Epithelial cell of esophagus (primary cell): ENCODE data around the gene NTNG1.

Experiments
- DNase-seq: peaks from one replicate; pipeline ENCODE4 v3.0.0; 2010; ENCODE audit warnings: low read depth
- H3K4me3 ChIP-seq: 2 replicates; pipeline ENCODE4 v1.5.1; 2011; ENCODE audit warnings: mild to moderate bottlenecking, low read length, control low read depth
- TF ChIP-seq, protein P1 (sequence below): IDR thresholded peaks from 2 replicates; pipeline ENCODE4 v1.5.1; 2011; ENCODE audit warnings: low read depth, mild to moderate bottlenecking, low read length, control low read depth, inconsistent platforms; ENCODE audit not compliant: insufficient read depth; ENCODE audit errors: missing control alignments

The NTNG1 gene

GRCh38 chr1:107491582-107491981, 350.7 kb downstream of the NTNG1 start:
- TF ChIP-seq, protein P1, sequence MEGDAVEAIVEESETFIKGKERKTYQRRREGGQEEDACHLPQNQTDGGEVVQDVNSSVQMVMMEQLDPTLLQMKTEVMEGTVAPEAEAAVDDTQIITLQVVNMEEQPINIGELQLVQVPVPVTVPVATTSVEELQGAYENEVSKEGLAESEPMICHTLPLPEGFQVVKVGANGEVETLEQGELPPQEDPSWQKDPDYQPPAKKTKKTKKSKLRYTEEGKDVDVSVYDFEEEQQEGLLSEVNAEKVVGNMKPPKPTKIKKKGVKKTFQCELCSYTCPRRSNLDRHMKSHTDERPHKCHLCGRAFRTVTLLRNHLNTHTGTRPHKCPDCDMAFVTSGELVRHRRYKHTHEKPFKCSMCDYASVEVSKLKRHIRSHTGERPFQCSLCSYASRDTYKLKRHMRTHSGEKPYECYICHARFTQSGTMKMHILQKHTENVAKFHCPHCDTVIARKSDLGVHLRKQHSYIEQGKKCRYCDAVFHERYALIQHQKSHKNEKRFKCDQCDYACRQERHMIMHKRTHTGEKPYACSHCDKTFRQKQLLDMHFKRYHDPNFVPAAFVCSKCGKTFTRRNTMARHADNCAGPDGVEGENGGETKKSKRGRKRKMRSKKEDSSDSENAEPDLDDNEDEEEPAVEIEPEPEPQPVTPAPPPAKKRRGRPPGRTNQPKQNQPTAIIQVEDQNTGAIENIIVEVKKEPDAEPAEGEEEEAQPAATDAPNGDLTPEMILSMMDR, result no peak
- no peak for DNase-seq
- H3K4me3 ChIP-seq, result no peak overlapping the region

DNA sequence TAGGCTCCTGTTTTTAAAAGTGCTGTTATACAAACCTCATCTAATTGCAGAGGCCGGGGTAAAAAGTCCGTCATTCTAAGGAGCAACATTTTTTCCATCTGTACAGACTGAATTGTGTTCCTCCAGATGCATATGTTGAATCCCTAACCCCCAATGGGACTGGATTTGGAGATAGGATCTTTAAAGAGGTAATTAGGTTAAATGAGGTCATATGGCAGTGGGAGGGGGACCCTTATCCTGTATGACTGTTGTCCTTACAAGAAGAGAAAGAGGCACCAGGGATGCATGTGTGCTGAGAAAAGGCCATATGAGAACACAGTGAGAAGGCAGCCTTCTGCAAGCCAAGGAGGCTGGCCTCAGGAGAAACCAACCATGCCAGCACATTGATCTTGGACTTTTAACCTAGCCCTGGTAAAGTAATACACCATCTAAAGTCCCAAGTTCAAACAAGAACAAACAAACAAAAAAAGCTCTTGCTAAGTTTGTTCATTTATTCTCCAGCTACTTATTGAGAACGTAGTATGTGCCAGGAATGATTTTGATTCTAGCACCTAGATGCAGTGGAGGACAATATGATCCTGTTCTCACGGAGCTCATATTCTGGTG, 352.4 kb downstream of the NTNG1 start:
- TF ChIP-seq, protein P1, result no peak

DNA sequence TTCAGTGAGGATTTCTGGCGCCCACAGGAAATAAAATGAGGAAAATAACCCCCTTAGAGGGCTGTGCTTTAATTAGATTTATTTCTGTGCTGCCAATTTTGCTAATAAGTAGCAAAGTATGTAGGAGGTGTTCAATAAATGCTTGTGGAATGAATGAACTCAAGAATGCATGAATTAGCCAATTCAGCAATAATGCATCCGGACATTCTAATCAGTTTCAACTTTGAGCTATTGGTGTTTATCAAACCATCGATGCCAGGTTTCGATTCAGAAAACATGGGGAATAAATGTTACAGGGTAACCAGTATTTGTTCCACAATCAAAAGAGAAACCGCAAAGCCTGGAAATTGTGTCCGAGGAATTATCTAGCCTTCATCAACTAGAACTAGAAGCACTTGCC, 353.2 kb downstream of the NTNG1 start:
- TF ChIP-seq, protein P1, result no peak
- no peak for DNase-seq
- H3K4me3 ChIP-seq, result no peak overlapping the region

More for the DNA sequence above, 352.4 kb downstream of the NTNG1 start:
- no peak overlapping the region for H3K4me3 ChIP-seq
- no peak for DNase-seq

- TF ChIP-seq, protein P1, result no peak
- H3K4me3 ChIP-seq, result no peak overlapping the region
- no peak for DNase-seq
Measured at GRCh38 chr1:107496002-107496401, 355.2 kb downstream of the NTNG1 start.

DNA sequence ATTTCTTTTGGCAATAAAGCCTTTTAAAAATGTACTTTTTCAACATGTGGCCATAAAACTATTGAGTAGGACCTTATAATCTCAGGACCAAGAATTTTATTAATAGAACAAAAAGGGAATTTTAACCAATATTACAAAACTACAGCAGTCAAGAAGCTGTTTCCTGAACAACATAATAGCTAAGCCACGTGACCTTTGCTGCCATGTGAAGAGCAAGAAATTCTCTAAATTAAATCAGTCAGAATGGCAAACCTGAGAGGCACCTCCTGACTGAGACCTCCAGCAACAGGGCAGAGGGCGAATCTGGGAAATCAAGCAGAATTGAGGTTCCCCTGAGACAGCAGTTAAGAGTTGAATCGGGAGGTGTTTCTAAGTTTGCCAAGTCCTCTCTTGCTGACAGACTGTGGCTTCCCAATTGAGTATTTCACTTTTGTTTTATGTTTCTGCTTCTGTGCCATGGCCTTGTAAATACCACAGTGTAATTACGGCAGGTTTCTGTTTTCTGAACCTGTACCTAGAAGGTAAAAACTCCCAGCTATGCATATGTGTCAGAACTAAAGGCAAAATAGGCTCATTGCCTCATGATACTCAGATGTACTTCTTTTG, 358.4 kb downstream of the NTNG1 start:
- no peak overlapping the region for H3K4me3 ChIP-seq
- TF ChIP-seq, protein P1, result no peak
- no peak for DNase-seq

DNA sequence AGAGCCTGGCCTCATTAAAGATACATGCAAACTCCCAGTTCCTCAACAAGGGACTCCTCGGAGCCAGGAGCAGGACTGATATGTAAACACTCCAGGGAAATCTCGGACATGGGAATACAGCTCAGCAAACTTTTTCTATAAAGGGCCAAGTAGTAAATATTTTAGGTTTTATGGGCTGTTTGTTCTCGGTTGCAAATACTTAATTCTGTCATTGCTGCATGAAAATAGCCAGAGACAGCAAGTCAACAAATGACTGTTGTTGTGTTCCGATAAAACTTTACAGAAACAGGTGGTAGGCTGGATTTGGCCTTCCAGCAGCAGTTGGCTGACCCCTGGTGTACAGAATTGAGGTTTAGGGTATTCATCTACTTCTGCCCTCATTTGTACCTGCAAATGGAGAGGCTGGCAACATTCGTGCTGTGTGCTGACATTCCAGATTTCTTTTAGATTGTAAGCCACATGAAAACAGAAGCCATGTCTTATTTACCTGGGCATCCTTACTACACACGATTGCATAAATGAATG, 360.3 kb downstream of the NTNG1 start:
- TF ChIP-seq, protein P1, result no peak
- H3K4me3 ChIP-seq, result no peak overlapping the region
- DNase-seq, result no peak
